Measurements from ENCODE around the gene SCUBE1. TPM values are rescaled to one million over a fixed set of nuclear protein-coding genes. Genes with fewer than 3 reads are reported as not detected.

SCUBE1 gene
- total and polyA plus RNA-seq, 2 experiments from 2014 or later = 0.81 to 3.2 TPM

- Mint-ChIP-seq H3K27ac (no peak overlapping the region), H3K27me3 (ENCODE audit: insufficient read depth, low read depth, poor library complexity) (peaks cover 6% of the 10 kb centered on the region), H3K9me3 (no peaks in the 10 kb centered on the region), H3K4me3 (no peak overlapping the region), H3K36me3 (ENCODE audit: low read depth) (no peaks in the 10 kb centered on the region; the same call in 2 of the 3 replicates), H3K4me1 (peaks cover 3% of the 10 kb centered on the region)
- Histone ChIP-seq H3F3A (replicated peaks; ENCODE audit: low read depth) (no peaks in the 10 kb centered on the region), H3K4me3 (no peak overlapping the region), H4K20me1 (replicated peaks; ENCODE audit: insufficient read depth) (0 out of 2 replicates have a peak, but pooled peaks cover 5% of the 10 kb centered on the region), H3K4me2 (no peak overlapping the region), H3K27ac (ENCODE audit: low read depth) (no peak overlapping the region), H3K27me3 (ENCODE audit: insufficient read depth) (no peaks in the 10 kb centered on the region), H3K4me1 (ENCODE audit: insufficient read depth) (no peaks in the 10 kb centered on the region), H3K79me2 (replicated peaks; ENCODE audit: insufficient read depth) (no peaks in the 10 kb centered on the region), H3K9me2 (ENCODE audit: insufficient read depth) (no peaks in the 10 kb centered on the region), H3K36me3 (ENCODE audit: insufficient read depth) (no peaks in the 10 kb centered on the region), H2AFZ (no peak overlapping the region)
- ATAC-seq (no peak), DNase-seq (ENCODE audit: low spot score) (no peak)
- no peak for TF ChIP-seq NANOG (IDR thresholded peaks at IDR 0.05; ENCODE audit: borderline replicate concordance)
- no peak for TF ChIP-seq ZNF114 (CRISPR knock-in tag; IDR thresholded peaks at IDR 0.05)
- no peak for TF ChIP-seq CREB1 (CRISPR knock-in tag; IDR thresholded peaks at IDR 0.05; ENCODE audit: low read depth)
- no peak for TF ChIP-seq CTCF (conservative IDR thresholded peaks at IDR 0.05; ENCODE audit: low read depth in 2 of 2)
- no peak for TF ChIP-seq ZNF462 (CRISPR knock-in tag; IDR thresholded peaks at IDR 0.05)
- no peak for TF ChIP-seq EZH2phosphoT487 (IDR thresholded peaks at IDR 0.05; ENCODE audit: unreplicated experiment)
- TF ChIP-seq, protein P1, sequence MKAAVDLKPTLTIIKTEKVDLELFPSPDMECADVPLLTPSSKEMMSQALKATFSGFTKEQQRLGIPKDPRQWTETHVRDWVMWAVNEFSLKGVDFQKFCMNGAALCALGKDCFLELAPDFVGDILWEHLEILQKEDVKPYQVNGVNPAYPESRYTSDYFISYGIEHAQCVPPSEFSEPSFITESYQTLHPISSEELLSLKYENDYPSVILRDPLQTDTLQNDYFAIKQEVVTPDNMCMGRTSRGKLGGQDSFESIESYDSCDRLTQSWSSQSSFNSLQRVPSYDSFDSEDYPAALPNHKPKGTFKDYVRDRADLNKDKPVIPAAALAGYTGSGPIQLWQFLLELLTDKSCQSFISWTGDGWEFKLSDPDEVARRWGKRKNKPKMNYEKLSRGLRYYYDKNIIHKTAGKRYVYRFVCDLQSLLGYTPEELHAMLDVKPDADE (IDR thresholded peaks at IDR 0.05) = no peak
- no peak for TF ChIP-seq JUNB (IDR thresholded peaks at IDR 0.05; ENCODE audit: unreplicated experiment)
- TF ChIP-seq EZH2 (IDR thresholded peaks at IDR 0.05; ENCODE audit: low read depth, unreplicated experiment) = no peak
- TF ChIP-seq ZNF331 (CRISPR knock-in tag; IDR thresholded peaks at IDR 0.05; ENCODE audit: low read depth) = no peak
- no peak for TF ChIP-seq POLR2AphosphoS5 (IDR thresholded peaks at IDR 0.05; ENCODE audit: low read depth)
- no peak for TF ChIP-seq STAT1 (IDR thresholded peaks at IDR 0.05; ENCODE audit: unreplicated experiment)
Measured at GRCh38 chr22:43263645-43264514, 79.3 kb downstream of the SCUBE1 start.
